ENCODE results near the gene ARHGAP19.

ARHGAP19 gene

DNA sequence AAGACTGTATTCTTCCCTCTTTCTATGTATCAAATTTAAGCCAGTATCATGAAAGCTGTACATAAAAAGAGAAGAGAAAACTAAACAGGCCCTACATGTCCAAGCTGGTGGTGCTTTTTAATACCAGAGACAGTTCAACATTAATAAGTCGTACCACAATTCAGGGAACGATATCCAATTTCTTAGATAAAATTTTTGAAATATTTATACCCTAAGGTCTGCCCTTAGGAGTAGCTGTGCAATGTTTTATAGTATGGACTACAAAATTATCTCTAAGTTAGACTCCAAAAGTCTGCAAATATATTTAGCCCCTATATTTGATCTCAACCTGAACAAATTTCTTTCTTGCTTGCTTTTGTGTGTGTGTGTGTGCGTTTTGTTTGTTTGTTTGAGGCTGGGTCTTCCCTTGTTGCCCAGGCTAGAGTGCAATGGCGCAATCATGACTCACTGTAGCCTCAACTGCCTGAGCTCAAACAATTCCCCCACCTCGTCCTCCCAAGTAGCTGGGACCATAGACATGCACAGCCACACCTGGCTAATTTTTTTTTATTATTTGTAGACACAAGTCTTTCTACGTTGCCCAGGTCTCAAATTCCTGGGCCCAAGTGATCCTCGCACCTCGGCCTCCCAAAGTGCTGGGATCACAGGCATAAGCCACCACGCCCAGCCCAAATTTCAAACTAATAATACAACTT, 13.2 kb downstream of the ARHGAP19 start:
- H3K4me3 ChIP-seq (replicated peaks; ENCODE audit: low read depth, low read length): no peak overlapping the region
- DNase-seq (ENCODE audit: extremely low read depth, insufficient read length): no peak
- H3K27me3 ChIP-seq (replicated peaks; ENCODE audit: control insufficient read depth, insufficient read depth, low read length): no peaks in the 10 kb centered on the region
- H3K36me3 ChIP-seq (ENCODE audit: control insufficient read depth, insufficient read depth, low read length): no peaks in the 10 kb centered on the region
- TF ChIP-seq, protein P1, sequence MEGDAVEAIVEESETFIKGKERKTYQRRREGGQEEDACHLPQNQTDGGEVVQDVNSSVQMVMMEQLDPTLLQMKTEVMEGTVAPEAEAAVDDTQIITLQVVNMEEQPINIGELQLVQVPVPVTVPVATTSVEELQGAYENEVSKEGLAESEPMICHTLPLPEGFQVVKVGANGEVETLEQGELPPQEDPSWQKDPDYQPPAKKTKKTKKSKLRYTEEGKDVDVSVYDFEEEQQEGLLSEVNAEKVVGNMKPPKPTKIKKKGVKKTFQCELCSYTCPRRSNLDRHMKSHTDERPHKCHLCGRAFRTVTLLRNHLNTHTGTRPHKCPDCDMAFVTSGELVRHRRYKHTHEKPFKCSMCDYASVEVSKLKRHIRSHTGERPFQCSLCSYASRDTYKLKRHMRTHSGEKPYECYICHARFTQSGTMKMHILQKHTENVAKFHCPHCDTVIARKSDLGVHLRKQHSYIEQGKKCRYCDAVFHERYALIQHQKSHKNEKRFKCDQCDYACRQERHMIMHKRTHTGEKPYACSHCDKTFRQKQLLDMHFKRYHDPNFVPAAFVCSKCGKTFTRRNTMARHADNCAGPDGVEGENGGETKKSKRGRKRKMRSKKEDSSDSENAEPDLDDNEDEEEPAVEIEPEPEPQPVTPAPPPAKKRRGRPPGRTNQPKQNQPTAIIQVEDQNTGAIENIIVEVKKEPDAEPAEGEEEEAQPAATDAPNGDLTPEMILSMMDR (IDR thresholded peaks at IDR 0.05; ENCODE audit: insufficient read depth, low read length, poor library complexity, severe bottlenecking): no peak

DNA sequence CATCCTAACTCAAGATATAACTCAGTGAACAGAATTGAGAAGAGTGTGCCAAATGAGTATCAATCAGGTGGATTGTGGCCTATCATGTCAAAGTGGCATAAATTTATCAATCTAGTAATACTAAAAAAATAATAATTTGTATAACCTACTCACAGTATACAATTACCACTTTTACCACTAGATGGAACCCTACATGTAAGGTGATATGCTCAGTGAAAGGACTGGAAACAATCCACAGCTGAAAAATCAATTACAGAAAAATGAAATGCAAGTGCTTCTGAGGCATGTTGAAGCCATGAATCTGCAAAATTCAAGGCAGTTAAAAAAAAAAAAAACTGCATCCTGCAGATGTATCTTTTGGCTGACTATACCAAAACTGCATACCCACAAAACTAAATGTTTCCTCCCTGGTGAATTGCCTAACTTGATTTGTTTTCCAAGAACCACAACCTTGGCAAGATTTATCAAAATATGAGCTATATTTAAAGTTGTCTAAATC, 13.9 kb downstream of the ARHGAP19 start:
- Histone ChIP-seq H3K4me3 (replicated peaks; ENCODE audit: low read depth, low read length) (no peak overlapping the region), H3K36me3 (ENCODE audit: control insufficient read depth, insufficient read depth, low read length) (no peaks in the 10 kb centered on the region), H3K27me3 (replicated peaks; ENCODE audit: control insufficient read depth, insufficient read depth, low read length) (no peaks in the 10 kb centered on the region)
- TF ChIP-seq, protein P1 (IDR thresholded peaks at IDR 0.05; ENCODE audit: insufficient read depth, low read length, poor library complexity, severe bottlenecking): peak; percentile 61
- DNase-seq (ENCODE audit: extremely low read depth, insufficient read length): peak; percentile 41

DNA sequence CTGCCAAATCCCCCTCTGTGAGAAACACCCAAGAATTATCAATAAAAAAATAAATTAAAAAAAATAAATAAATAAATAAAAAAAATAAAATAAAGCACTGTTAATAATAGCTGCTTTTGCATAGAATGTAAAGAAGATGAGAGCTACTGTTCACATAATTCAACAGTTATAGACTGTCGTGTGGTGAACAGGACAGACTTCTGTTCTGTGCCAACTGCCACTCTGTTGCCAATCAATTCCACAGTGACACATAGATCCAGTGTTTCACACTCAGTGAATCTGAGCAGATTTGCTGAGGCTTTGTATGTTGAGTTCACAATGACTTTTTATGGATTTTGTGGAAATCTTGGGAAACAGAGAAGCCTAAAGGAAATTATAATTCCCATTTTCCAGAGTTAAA, 14.9 kb downstream of the ARHGAP19 start:
- DNase-seq (ENCODE audit: extremely low read depth, insufficient read length): no peak
- Histone ChIP-seq H3K27me3 (replicated peaks; ENCODE audit: control insufficient read depth, insufficient read depth, low read length) (no peaks in the 10 kb centered on the region), H3K4me3 (replicated peaks; ENCODE audit: low read depth, low read length) (peak overlapping the region; percentile 14; the same call in 1 of the 2 replicates), H3K36me3 (ENCODE audit: control insufficient read depth, insufficient read depth, low read length) (no peaks in the 10 kb centered on the region)
- TF ChIP-seq, protein P1 (IDR thresholded peaks at IDR 0.05; ENCODE audit: insufficient read depth, low read length, poor library complexity, severe bottlenecking): no peak

DNA sequence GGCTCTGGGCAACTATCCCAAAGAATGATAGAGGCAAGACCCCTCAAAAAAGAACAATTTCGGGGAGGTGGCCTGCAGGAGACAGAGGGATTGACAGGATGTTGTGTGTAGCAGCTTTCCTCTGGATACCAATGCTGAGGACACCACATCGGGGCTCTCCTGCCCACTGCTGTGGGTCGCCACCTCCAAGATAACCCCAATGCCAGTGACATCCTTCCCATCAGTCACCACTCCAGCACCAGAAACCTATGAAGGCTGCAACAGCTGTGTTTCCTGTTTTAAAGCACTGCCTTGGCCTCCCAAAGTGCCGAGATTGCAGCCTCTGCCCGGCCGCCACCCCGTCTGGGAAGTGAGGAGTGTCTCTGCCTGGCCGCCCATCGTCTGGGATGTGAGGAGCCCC, 17.6 kb downstream of the ARHGAP19 start:
- no peak overlapping the region for H3K4me3 ChIP-seq (replicated peaks; ENCODE audit: low read depth, low read length)
- no peaks in the 10 kb centered on the region for H3K27me3 ChIP-seq (replicated peaks; ENCODE audit: control insufficient read depth, insufficient read depth, low read length)
- TF ChIP-seq, protein P1 (IDR thresholded peaks at IDR 0.05; ENCODE audit: insufficient read depth, low read length, poor library complexity, severe bottlenecking): no peak
- H3K36me3 ChIP-seq (ENCODE audit: control insufficient read depth, insufficient read depth, low read length): no peaks in the 10 kb centered on the region
- no peak for DNase-seq (ENCODE audit: extremely low read depth, insufficient read length)

DNA sequence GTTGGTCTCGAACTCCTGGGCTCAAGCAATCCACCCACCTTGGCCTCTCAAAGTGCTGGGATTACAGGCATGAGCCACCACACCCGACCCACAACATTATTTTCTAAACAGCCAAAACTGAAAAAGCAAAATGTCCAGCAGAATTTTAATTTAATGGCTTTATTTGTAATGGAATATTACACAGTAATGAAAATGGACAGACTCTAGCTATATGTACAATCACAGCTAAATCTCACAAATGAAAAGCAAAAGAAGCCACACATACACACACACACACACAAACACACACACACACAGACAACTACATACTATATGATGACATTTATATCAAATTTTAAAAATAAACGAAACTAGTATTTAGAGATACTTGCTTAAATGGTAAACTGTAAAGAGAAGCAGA, 18.7 kb downstream of the ARHGAP19 start:
- Histone ChIP-seq H3K27me3 (replicated peaks; ENCODE audit: control insufficient read depth, insufficient read depth, low read length) (no peaks in the 10 kb centered on the region), H3K4me3 (replicated peaks; ENCODE audit: low read depth, low read length) (no peak overlapping the region), H3K36me3 (ENCODE audit: control insufficient read depth, insufficient read depth, low read length) (no peaks in the 10 kb centered on the region)
- TF ChIP-seq, protein P1 (IDR thresholded peaks at IDR 0.05; ENCODE audit: insufficient read depth, low read length, poor library complexity, severe bottlenecking): no peak
- DNase-seq (ENCODE audit: extremely low read depth, insufficient read length): no peak
